Cardiac fibroblast (primary cell): Measurements from ENCODE around the gene GRIK1.

ENCODE experiments used
- DNase-seq, 2 donors: peaks; one replicate each; pipeline versions ENCODE4 v3.0.0 to v3.0.0-alpha.2; 2010; ENCODE audit warnings: low read depth in 2 of 2
- H3K4me3 ChIP-seq, 2 donors: replicated peaks in 1 of 2; 1 replicate in 1 of 2; 2 replicates in 1 of 2; pipeline ENCODE4 v1.5.1; 2011; ENCODE audit warnings: low read depth in 2 of 2, low read length in 2 of 2, mild to moderate bottlenecking in 2 of 2, moderate library complexity in 1 of 2
- CTCF ChIP-seq: IDR thresholded peaks from one replicate; pipeline ENCODE4 v1.5.1; 2011; ENCODE audit warnings: low read depth, mild to moderate bottlenecking, low read length, inconsistent platforms

The GRIK1 gene

GRCh38 chr21:29637553-29637952 lies 302.2 kb downstream of the GRIK1 start:
- TF ChIP-seq CTCF: no peak
- no peak overlapping the region for H3K4me3 ChIP-seq
- no peak for DNase-seq

DNA sequence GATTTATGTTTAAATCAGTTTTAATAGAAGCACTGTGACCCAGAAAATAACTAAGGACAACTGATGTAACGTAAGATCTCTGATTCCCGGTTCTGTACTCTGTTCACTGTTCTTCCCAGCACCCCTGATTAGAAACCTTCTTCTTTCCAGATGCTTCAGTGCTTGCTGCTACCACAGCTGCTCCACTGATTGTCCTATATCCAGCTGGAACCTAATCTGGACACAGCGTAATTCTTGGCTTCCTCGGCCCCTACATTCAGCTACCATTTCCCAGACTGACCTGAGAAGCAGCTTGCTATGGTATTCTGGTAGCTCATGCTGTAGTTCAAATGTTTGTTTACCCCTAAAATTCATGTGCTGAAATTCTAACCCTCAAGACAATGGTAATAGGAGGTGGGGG lies 302.7 kb downstream of the GRIK1 start:
- DNase-seq: no peak
- no peak for TF ChIP-seq CTCF
- no peak overlapping the region for H3K4me3 ChIP-seq

DNA sequence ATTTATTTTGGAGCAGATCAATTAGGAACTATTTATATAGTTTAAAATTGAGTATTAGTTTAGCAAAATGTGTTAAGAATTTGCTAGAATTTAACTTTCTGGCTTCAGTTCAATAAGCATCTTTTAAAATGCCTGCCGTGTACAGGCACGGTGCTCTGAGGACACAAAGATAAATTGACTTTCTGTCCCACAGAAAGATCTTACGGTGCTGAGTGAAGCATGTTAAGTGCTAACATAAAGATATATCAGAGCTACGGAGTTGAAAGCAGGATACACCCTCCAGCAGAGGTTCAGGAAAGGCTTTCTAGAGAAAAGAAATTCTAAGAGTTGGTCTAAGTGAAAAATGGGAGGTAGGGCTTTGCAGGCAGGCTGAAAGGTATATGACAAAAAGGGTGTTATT lies 305.4 kb downstream of the GRIK1 start:
- no peak for TF ChIP-seq CTCF
- no peak overlapping the region for H3K4me3 ChIP-seq
- DNase-seq: no peak

- no peak for TF ChIP-seq CTCF
- DNase-seq: no peak
- no peak overlapping the region for H3K4me3 ChIP-seq
Measured at GRCh38 chr21:29633756-29634155, 306.0 kb downstream of the GRIK1 start.

DNA sequence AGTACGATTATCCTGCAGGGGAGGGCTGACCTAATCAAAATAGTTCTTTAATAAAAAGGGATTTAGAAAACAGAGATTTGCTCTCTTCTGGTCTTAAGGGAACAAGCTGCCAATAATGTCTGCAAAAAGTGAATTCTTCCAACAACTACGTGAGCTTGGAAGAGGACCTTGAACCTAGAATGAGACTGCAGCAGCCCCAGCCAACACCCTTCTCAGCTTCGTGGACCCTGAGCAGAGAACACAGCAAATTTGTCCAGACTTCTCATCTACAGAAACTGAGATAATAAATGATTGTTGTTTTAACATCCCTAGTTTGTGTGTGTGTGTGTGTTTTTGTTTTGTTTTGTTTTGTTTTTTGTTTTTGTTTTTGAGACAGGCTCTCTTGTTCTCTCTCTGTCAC lies 309.4 kb downstream of the GRIK1 start:
- H3K4me3 ChIP-seq: no peak overlapping the region
- no peak for TF ChIP-seq CTCF
- no peak for DNase-seq

DNA sequence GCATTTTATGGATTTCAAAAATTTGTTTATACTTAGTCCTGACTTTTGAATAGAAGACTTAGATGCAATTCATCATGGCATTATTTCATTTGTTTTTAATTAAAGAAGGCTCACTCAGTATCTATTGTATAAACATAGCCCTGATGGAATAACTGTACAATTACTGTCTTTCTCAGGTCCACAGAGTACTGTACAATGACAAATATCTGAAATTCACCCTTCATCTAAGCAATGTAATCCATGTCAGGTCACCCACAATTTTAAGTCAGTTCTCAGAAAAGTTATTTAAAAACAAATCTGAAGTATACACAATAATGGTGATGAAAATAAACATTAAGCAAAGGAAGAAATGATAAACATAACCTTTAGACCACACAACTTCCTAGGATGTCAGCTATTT lies 311.9 kb downstream of the GRIK1 start:
- no peak for TF ChIP-seq CTCF
- H3K4me3 ChIP-seq: no peak overlapping the region
- no peak for DNase-seq

DNA sequence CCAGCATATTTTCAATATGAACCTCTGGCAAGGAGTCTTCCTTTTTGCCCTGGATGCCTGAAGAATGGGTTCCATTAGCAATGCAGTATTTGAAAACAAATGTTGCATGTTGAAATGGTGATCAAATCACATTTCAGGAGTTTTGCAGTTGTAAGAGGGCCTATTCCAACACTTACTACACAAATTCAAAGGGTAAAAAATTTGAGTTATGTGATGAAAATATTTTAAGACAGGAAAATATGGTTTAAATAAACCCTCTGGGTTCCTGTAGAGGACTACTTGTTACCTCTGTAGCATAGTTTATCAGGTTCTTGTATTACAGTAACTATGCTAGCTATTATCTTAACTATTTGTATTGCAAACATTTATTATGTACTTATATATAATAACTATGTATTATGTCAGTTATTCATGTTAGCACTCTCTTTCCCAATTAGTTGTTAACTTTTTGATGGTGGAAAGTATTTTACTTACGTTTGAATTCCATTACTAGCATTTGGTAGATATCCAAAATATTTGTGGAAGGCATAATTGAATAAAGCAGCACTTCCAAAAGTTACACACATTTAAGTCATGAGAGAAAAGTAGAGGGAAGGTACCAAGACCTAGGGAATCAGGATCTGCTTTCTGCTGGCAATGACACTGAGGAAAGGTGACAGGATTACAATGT lies 312.9 kb downstream of the GRIK1 start:
- no peak for DNase-seq
- H3K4me3 ChIP-seq: no peak overlapping the region
- TF ChIP-seq CTCF: no peak
